Small intestine (tissue), 7 donors: Measurements from ENCODE around the gene CNGB1. TPM values are rescaled to one million over a fixed set of nuclear protein-coding genes. Genes with fewer than 3 reads are reported as not detected.

ENCODE experiments used
- DNase-seq, 2 donors: peaks; one replicate each; pipeline versions ENCODE4 v3.0.0 to v3.0.0-alpha.2; 2013
- FAIRE-seq: peaks from 2 replicates; lab custom pipeline; 2012; peaks lifted over from hg19 to GRCh38; lab: Jason Lieb, UNC
- H3K27ac ChIP-seq, 3 donors: one replicate each; pipeline ENCODE4 v1.5.1; 2013; ENCODE audit warnings: low read length in 2 of 3, mild to moderate bottlenecking in 2 of 3, control low read depth in 1 of 3, inconsistent platforms in 1 of 3, low read depth in 1 of 3, moderate library complexity in 1 of 3
- H3K27me3 ChIP-seq, 3 donors: one replicate each; pipeline ENCODE4 v1.6.1; 2013; ENCODE audit warnings: low read length in 3 of 3, inconsistent platforms in 1 of 3; ENCODE audit not compliant: control insufficient read depth in 3 of 3, insufficient read depth in 3 of 3
- H3K36me3 ChIP-seq, 3 donors: one replicate each; pipeline ENCODE4 v1.6.1; 2013; ENCODE audit warnings: low read length in 3 of 3, inconsistent platforms in 1 of 3, low read depth in 1 of 3, mild to moderate bottlenecking in 1 of 3, moderate library complexity in 1 of 3; ENCODE audit not compliant: control insufficient read depth in 3 of 3, insufficient read depth in 2 of 3
- H3K4me1 ChIP-seq, 3 donors: one replicate each; pipeline ENCODE4 v1.6.1; 2013; ENCODE audit warnings: low read length in 2 of 3, inconsistent platforms in 1 of 3, low read depth in 1 of 3, mild to moderate bottlenecking in 1 of 3, moderate library complexity in 1 of 3; ENCODE audit not compliant: control insufficient read depth in 3 of 3, insufficient read depth in 2 of 3
- H3K4me3 ChIP-seq, 3 donors: one replicate each; pipeline ENCODE4 v1.5.1; 2013; ENCODE audit warnings: low read length in 3 of 3, control low read depth in 1 of 3, inconsistent platforms in 1 of 3, low read depth in 1 of 3, mild to moderate bottlenecking in 1 of 3, moderate library complexity in 1 of 3
- H3K9me3 ChIP-seq, 2 donors: one replicate each; pipeline ENCODE4 v1.6.1; 2013; ENCODE audit warnings: low read depth in 1 of 2, low read length in 1 of 2; ENCODE audit not compliant: control insufficient read depth in 2 of 2, insufficient read depth in 1 of 2
- WGBS, 3 donors: extraction: QIAGEN DNeasy Blood & Tissue Kit; methylation state at CpG; one replicate each; pipeline ENCODE4 v1.1.7; 2013; 5-methylcytosine and 5-hydroxymethylcytosine counted together
- polyA plus RNA-seq, 4 donors: library from polyadenylated mRNA; stranded (reverse) in 3 of 4; unstranded in 1 of 4; fragments of 200-250 nt in 3 of 4; fragments of 120-200 nt in 1 of 4; gene quantifications; one replicate each; pipeline versions ENCODE4 v1.2.1 to v1.2.3, GENCODE V29; 2013
- donor health status: healthy with polysubstance abuse.
- donor health status: control.
- donor health status: control.
- donor health status: Bipolar disorder and iron deficiency.
- donor health status: healthy.

CNGB1 gene
- polyA plus RNA-seq, 4 donors: 1.3 to 1.7 TPM; not detected in 2

GRCh38 chr16:57870753-57871454 lies 100.0 kb downstream of the CNGB1 start:
- no peaks in the 10 kb centered on the region for H3K4me1 ChIP-seq
- H3K27me3 ChIP-seq: peaks cover 0 to 15% (median 0%) of the 10 kb centered on the region in 3 donors
- no peaks in the 10 kb centered on the region for H3K36me3 ChIP-seq
- 67 to 78% (median 78%) methylated on average over 7 of the region's 7 CpGs for WGBS, 3 donors
- H3K27ac ChIP-seq: no peak overlapping the region
- H3K4me3 ChIP-seq: no peak overlapping the region
- FAIRE-seq: no peak
- H3K9me3 ChIP-seq: no peaks in the 10 kb centered on the region
- no peak for DNase-seq

GRCh38 chr16:57868913-57869520 lies 101.9 kb downstream of the CNGB1 start:
- Histone ChIP-seq H3K4me1 (no peaks in the 10 kb centered on the region), H3K9me3 (no peaks in the 10 kb centered on the region), H3K36me3 (no peaks in the 10 kb centered on the region), H3K4me3 (no peak overlapping the region), H3K27ac (no peak overlapping the region), H3K27me3 (peaks cover 0 to 10% (median 0%) of the 10 kb centered on the region in 3 donors)
- FAIRE-seq: no peak
- DNase-seq: no peak
- 86 to 92% (median 88%) methylated on average over 13 of the region's 13 CpGs for WGBS, 3 donors

DNA sequence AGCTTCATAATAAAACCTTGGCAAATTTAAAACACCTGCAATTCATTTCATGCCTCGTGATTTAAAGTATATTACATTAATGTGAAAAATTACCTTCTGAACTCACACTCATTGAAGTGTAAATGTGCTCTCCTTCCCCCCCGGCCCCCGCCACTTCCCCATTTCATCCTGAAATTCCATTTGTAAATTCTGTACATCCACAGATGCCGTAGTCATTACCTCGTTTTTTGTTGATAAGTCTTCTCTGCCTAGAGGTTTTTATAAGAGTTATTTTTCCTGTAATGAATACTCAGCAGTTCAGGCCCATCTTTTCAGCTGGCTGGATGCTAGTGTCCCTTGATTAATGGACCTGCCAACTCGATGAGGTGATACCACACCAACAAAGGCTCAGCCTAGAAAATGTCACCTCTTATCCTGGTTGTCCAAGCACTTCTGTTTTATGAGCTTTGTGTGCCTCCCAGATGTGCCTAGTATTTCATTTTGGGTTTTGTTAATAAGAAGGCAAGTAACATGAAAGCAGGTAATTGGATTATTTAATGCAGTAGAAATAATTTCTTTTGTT lies 103.8 kb downstream of the CNGB1 start:
- peaks cover 0 to 6% (median 0%) of the 10 kb centered on the region in 3 donors for H3K4me1 ChIP-seq
- H3K27me3 ChIP-seq: no peaks in the 10 kb centered on the region
- no peaks in the 10 kb centered on the region for H3K9me3 ChIP-seq
- H3K36me3 ChIP-seq: no peaks in the 10 kb centered on the region
- no peak for DNase-seq
- FAIRE-seq: no peak
- no peak overlapping the region for H3K4me3 ChIP-seq
- H3K27ac ChIP-seq: no peak overlapping the region
- WGBS, 3 donors: 56 to 61% (median 57%) methylated on average over 6 of the region's 6 CpGs

DNA sequence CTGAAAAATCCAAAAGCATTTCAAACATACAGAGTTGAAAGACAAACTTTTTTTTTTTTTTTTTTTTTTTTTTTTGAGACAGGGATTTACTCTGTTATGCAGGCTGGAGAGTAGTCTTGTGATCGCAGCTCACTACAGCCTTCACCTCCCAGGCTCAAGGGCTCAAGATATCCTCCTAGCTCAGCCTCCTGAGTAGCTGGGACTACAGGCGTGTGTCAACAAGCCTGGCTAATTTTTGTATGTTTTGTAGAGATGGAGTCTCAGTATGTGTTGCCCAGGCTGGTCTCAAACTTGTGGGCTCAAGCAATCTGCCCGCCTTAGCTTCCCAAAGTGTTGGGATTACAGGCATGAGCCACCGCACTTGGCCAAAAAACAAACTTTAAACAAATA lies 104.4 kb downstream of the CNGB1 start:
- Histone ChIP-seq H3K36me3 (no peaks in the 10 kb centered on the region), H3K4me1 (peaks cover 0 to 6% (median 0%) of the 10 kb centered on the region in 3 donors), H3K27ac (no peak overlapping the region), H3K4me3 (no peak overlapping the region), H3K27me3 (no peaks in the 10 kb centered on the region), H3K9me3 (no peaks in the 10 kb centered on the region)
- FAIRE-seq (no peak), DNase-seq (no peak)
- 78 to 93% (median 90%) methylated on average over 4 of the region's 4 CpGs for WGBS, 3 donors

DNA sequence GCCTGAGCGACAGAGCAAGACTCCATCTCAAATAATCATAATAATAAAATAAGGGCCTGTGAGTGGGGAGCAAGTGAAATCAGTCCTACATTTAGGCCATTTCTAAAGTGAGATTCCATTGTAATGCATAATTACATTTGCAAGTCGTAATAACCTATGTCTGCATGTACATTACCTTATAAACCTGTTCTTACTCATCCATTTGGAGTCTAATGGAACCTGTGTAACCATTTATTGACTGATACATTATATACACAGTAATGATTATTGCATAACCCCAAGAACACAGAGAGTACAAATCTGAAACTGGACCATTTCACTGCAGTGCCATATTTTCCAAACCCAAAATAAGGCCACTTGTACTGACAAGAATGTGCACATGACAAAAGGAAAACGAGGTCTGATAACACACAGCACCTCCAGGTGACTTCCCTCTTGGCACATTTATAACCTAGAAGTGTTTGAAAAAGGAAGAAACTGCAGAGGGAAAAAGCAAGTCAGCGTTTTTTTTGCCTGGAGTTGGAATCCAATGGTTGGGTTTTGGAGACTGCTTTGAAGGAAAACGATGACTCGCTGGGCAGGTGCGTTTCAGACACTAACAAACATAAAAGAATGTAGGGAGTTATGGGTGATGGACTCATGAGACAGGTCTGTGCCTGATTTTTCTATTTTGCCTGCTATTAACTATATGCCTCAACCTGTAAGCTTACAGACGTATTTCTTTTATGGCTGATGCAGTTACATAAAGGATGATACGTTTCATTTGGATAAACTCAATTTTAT lies 105.0 kb downstream of the CNGB1 start:
- DNase-seq: no peak
- WGBS, 3 donors: 52 to 67% (median 62%) methylated on average over 9 of the region's 9 CpGs
- H3K36me3 ChIP-seq: no peaks in the 10 kb centered on the region
- H3K9me3 ChIP-seq: no peaks in the 10 kb centered on the region
- peaks cover 0 to 6% (median 0%) of the 10 kb centered on the region in 3 donors for H3K4me1 ChIP-seq
- H3K4me3 ChIP-seq: no peak overlapping the region
- H3K27ac ChIP-seq: no peak overlapping the region
- H3K27me3 ChIP-seq: no peaks in the 10 kb centered on the region
- FAIRE-seq: no peak

- FAIRE-seq: no peak
Measured at GRCh38 chr16:57863434-57864160, 107.3 kb downstream of the CNGB1 start.

GRCh38 chr16:57862698-57863433 lies 108.1 kb downstream of the CNGB1 start:
- Histone ChIP-seq H3K27ac (peak overlapping the region; percentile 73 to 90 (median 81)), H3K9me3 (no peaks in the 10 kb centered on the region), H3K27me3 (no peaks in the 10 kb centered on the region), H3K4me1 (peaks cover 0 to 6% (median 0%) of the 10 kb centered on the region in 3 donors), H3K4me3 (peak overlapping the region in 2 of 3 donors; percentile 60 to 68), H3K36me3 (no peaks in the 10 kb centered on the region)
- FAIRE-seq (no peak), DNase-seq (peak; percentile 92 to 94)
- 16 to 47% (median 24%) methylated on average over 9 of the region's 9 CpGs for WGBS, 3 donors

More at GRCh38 chr16:57863434-57864160, 107.3 kb downstream of the CNGB1 start:
- WGBS, 3 donors: 0 to 4% (median 2%) methylated on average over 5 of the region's 5 CpGs
- H3K9me3 ChIP-seq: no peaks in the 10 kb centered on the region
- peaks cover 0 to 6% (median 0%) of the 10 kb centered on the region in 3 donors for H3K4me1 ChIP-seq
- H3K4me3 ChIP-seq: no peak overlapping the region
- peak overlapping the region in 1 of 3 donors; percentile 37 for H3K27ac ChIP-seq
- peak; percentile 80 to 83 for DNase-seq
- H3K27me3 ChIP-seq: no peaks in the 10 kb centered on the region
- H3K36me3 ChIP-seq: no peaks in the 10 kb centered on the region
